Measurements from ENCODE around the gene RASSF8. TPM values are rescaled to one million over a fixed set of nuclear protein-coding genes. Genes with fewer than 3 reads are reported as not detected.

Gene RASSF8
- total RNA-seq, 3 donors from 2014 or later: 3.2 to 109 (median 8.0) TPM

DNA sequence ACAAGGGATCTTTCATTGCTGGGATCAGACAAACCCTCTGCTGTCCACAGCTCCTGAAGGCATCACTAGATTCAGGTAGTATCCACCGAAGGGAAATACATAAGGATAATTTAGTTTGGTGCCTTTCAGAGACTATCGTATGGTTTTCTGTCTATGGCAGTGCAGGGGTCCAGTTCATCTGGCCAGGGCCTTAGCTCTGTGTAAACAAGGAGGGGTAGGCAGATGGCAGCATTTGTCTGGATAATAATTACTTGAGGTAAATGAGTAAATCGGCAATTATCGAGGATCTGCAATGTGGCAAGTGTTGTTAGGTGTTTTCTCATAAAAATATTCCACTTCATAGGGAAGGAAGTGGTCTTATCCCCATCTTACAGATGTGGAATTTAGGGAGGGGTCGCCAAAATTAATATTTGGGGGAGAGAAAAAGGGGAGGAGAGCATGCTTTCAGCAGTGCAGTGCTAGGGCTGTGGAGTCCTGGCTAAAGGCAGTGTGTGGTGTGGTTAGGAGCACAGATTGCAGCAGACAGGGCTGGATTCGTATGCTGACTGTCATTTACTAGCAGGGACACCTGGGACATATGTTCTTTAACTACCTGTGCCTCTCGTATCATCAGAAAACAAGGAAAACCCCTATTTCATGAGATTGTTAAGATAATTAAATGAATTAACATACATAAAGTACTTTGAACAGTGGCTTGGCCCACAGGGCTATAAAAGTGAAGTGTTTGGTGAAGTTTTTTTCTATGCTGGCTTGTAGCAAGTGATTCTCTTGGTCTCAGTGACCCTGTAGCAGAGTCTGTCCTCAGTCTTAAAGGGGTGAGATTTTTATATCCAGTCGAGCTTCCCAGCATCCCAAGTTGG is 27.1 kb downstream of the RASSF8 start:
- Histone ChIP-seq H3K9me3 (no peaks in the 10 kb centered on the region), H3K4me1 (ENCODE audit: low read depth) (no peaks in the 10 kb centered on the region), H3K4me3 (no peak overlapping the region), H3K36me3 (ENCODE audit: low read depth) (no peaks in the 10 kb centered on the region)
- intact Hi-C loops (cut with DNase I, micrococcal nuclease): no loop called here
- DNase-seq: no peak
- no peak for ATAC-seq
- TF ChIP-seq, protein P1, sequence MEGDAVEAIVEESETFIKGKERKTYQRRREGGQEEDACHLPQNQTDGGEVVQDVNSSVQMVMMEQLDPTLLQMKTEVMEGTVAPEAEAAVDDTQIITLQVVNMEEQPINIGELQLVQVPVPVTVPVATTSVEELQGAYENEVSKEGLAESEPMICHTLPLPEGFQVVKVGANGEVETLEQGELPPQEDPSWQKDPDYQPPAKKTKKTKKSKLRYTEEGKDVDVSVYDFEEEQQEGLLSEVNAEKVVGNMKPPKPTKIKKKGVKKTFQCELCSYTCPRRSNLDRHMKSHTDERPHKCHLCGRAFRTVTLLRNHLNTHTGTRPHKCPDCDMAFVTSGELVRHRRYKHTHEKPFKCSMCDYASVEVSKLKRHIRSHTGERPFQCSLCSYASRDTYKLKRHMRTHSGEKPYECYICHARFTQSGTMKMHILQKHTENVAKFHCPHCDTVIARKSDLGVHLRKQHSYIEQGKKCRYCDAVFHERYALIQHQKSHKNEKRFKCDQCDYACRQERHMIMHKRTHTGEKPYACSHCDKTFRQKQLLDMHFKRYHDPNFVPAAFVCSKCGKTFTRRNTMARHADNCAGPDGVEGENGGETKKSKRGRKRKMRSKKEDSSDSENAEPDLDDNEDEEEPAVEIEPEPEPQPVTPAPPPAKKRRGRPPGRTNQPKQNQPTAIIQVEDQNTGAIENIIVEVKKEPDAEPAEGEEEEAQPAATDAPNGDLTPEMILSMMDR (IDR thresholded peaks at IDR 0.05): no peak

DNA sequence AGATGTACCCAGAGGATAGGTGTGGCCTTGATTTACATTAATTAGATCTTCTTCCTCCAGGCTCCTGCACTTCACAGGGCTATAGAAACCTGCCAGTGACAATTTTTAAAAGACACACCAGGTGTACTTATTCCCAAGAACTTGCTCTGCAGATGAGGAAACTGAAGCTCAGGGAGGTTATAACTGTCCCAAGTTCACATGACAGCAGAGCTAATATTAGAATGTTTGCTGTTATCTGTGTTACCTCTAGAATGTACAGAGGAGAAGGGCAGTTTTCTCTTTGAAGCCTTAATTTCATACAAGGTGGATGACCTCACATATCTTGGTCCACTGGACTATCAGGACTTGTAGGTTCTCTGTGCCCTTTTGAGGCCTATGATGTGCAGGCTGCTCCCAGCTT is 27.7 kb downstream of the RASSF8 start:
- TF ChIP-seq, protein P1 (IDR thresholded peaks at IDR 0.05): no peak
- Histone ChIP-seq H3K9me3 (no peaks in the 10 kb centered on the region), H3K4me1 (ENCODE audit: low read depth) (no peaks in the 10 kb centered on the region), H3K36me3 (ENCODE audit: low read depth) (no peaks in the 10 kb centered on the region), H3K4me3 (no peak overlapping the region)
- ATAC-seq: no peak
- DNase-seq: no peak
- intact Hi-C loops (cut with DNase I, micrococcal nuclease): no loop called here

DNA sequence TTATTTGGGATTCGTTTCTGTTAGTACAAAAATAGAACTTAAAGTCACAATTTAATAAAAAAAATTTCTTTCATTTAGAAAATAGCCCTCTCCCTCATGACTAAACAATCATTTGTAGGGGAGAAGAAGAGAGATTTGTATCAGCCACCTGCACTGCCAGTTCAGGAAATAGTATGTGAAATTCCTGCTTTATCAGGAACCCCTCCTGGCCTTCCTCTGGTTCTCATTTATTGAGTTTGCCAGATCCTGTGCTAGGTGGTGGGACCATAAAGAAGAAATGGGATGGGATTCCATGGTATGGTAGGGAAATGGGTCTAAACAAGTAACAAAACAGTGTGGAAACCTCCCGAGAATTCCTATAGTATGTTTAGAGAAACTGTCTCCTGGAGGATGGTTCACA is 30.0 kb downstream of the RASSF8 start:
- Histone ChIP-seq H3K4me3 (no peak overlapping the region), H3K9me3 (no peaks in the 10 kb centered on the region), H3K4me1 (ENCODE audit: low read depth) (no peaks in the 10 kb centered on the region), H3K36me3 (ENCODE audit: low read depth) (no peaks in the 10 kb centered on the region)
- TF ChIP-seq, protein P1 (IDR thresholded peaks at IDR 0.05): no peak
- ATAC-seq (no peak), DNase-seq (no peak)
- intact Hi-C loops (cut with DNase I, micrococcal nuclease): no loop called here

DNA sequence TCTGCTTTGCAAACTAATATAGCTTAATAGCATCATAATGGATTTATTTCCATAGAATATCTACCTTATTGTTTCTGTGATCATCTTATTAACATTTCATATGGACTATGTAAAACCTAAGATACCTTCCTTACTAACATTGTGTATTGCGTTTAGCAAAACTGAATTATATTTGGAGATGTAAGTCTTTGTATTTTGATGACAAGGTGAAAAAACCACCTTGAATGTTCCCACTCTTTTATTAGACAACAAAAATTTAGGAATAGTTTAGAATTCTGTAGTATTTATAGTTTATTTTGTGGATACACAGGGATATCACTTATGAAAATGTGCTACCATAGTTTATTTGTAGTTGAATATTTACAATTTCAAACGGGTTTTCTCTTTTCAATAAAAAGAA is 32.0 kb downstream of the RASSF8 start:
- H3K4me3 ChIP-seq: no peak overlapping the region
- no peaks in the 10 kb centered on the region for H3K4me1 ChIP-seq (ENCODE audit: low read depth)
- ATAC-seq (no peak), DNase-seq (no peak)
- TF ChIP-seq, protein P1 (IDR thresholded peaks at IDR 0.05): no peak
- no peaks in the 10 kb centered on the region for H3K9me3 ChIP-seq
- intact Hi-C loops (cut with DNase I, micrococcal nuclease): no loop called here
- H3K36me3 ChIP-seq (ENCODE audit: low read depth): no peaks in the 10 kb centered on the region

DNA sequence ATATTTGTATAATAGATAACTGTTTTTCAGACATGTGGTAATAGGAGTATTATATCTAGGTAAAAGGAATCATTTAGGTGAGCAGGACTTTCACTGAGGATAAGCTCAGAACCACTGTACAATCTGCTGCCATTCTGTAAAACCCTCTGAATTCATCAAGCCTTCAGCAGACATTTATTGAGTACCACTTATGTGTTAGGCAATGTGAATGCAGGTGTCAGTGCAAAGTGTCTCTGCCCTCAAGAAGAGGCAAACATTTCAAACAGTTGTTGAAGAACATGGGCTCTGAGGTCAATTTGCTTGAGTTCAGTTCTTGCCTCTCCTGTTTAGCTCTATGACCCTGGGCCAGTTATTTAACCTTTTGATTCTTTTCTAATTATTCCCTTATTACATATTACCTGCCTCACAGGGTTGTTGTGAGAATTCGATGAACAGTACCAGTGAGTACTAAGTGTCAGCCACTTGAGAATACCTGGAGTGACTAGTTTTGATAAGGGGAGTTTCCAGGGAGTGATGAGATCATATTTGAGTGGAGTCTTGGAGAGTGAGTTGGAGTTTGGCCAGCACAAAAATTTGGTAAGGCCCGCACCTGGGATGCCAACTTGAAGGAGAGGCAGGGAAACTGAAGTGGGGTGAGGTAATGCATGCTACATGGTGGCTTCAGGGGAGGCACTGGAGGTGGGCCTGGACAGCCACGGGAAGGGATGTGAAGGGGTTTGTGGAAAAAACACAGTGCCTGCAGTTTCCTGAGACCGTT is 33.7 kb downstream of the RASSF8 start:
- TF ChIP-seq, protein P1 (IDR thresholded peaks at IDR 0.05): no peak
- Histone ChIP-seq H3K9me3 (no peaks in the 10 kb centered on the region), H3K4me1 (ENCODE audit: low read depth) (no peaks in the 10 kb centered on the region), H3K36me3 (ENCODE audit: low read depth) (no peaks in the 10 kb centered on the region), H3K4me3 (no peak overlapping the region)
- intact Hi-C loops (cut with DNase I, micrococcal nuclease): no loop called here
- DNase-seq (no peak), ATAC-seq (no peak)
